MM.1S (cell line): ENCODE data around the gene NTRK2.

Experiments used
- DNase-seq: peaks from one replicate; pipeline ENCODE4 v3.0.0-alpha.2; 2015
- H2AFZ ChIP-seq: fragments of 300-600 bp; sonication (generic); 2 replicates; pipeline ENCODE4 v1.6.0; 2016; ENCODE audit warnings: antibody characterized with exemption, low read length
- H3F3A ChIP-seq: fragments of 300-600 bp; sonication (generic); 2 replicates; pipeline ENCODE4 v1.6.1; 2016; ENCODE audit warnings: mild to moderate bottlenecking, antibody characterized with exemption, low read length, moderate library complexity, mixed read lengths; ENCODE audit not compliant: insufficient read depth
- H3K27ac ChIP-seq: fragments of 300-600 bp; sonication (generic); 2 replicates; pipeline ENCODE4 v1.5.1; 2016; ENCODE audit warnings: mild to moderate bottlenecking, low read length
- H3K27me3 ChIP-seq: fragments of 300-600 bp; sonication (generic); replicated peaks from 2 replicates; pipeline ENCODE4 v1.6.0; 2016; ENCODE audit warnings: low read length; ENCODE audit not compliant: insufficient read depth
- H3K36me3 ChIP-seq: fragments of 300-600 bp; sonication (generic); replicated peaks from 2 replicates; pipeline ENCODE4 v1.6.1; 2016; ENCODE audit warnings: mild to moderate bottlenecking, low read length, mixed read lengths; ENCODE audit not compliant: insufficient read depth
- H3K4me1 ChIP-seq: fragments of 300-600 bp; sonication (generic); 2 replicates; pipeline ENCODE4 v1.6.1; 2016; ENCODE audit warnings: low read length, mixed read lengths
- H3K4me2 ChIP-seq: fragments of 300-600 bp; sonication (generic); 2 replicates; pipeline ENCODE4 v1.6.0; 2016; ENCODE audit warnings: low read depth, low read length
- H3K4me3 ChIP-seq: fragments of 300-600 bp; sonication (generic); 2 replicates; pipeline ENCODE4 v1.5.1; 2016; ENCODE audit warnings: low read length, mixed read lengths
- H3K79me2 ChIP-seq: fragments of 300-600 bp; sonication (generic); 2 replicates; pipeline ENCODE4 v1.6.1; 2016; ENCODE audit warnings: mixed run types, low read length, mixed read lengths
- H3K9ac ChIP-seq: fragments of 300-600 bp; sonication (generic); 2 replicates; pipeline ENCODE4 v1.6.1; 2016; ENCODE audit warnings: low read length, mixed read lengths
- H3K9me2 ChIP-seq: fragments of 300-600 bp; sonication (generic); replicated peaks from 2 replicates; pipeline ENCODE4 v1.6.1; 2016; ENCODE audit warnings: mild to moderate bottlenecking, low read length, mixed read lengths; ENCODE audit not compliant: insufficient read depth
- H3K9me3 ChIP-seq: fragments of 300-600 bp; sonication (generic); replicated peaks from 2 replicates; pipeline ENCODE4 v1.6.1; 2016; ENCODE audit warnings: mild to moderate bottlenecking, low read length, mixed read lengths; ENCODE audit not compliant: insufficient read depth
- H4K20me1 ChIP-seq: fragments of 300-600 bp; sonication (generic); 2 replicates; pipeline ENCODE4 v1.6.1; 2016; ENCODE audit warnings: mild to moderate bottlenecking, low read length, moderate library complexity, mixed read lengths; ENCODE audit not compliant: insufficient read depth
- CTCF ChIP-seq: fragments of 300-600 bp; sonication (generic); IDR thresholded peaks from 2 replicates; pipeline ENCODE4 v1.5.1; 2016; ENCODE audit warnings: antibody characterized with exemption, low read length, mixed read lengths
- EZH2 ChIP-seq: fragments of 300-600 bp; sonication (generic); optimal IDR thresholded peaks from 2 replicates; pipeline ENCODE3; 2017; ENCODE audit warnings: low read depth, mild to moderate bottlenecking, antibody characterized with exemption, low read length, mixed read lengths
- EZH2phosphoT487 ChIP-seq: fragments of 300-600 bp; sonication (generic); IDR thresholded peaks from 2 replicates; pipeline ENCODE4 v1.6.1; 2018; ENCODE audit warnings: antibody characterized with exemption, low read length

NTRK2 gene

GRCh38 chr9:84794981-84795637 lies 125.6 kb downstream of the NTRK2 start:
- Histone ChIP-seq H3K27me3 (no peaks in the 10 kb centered on the region), H3K79me2 (no peaks in the 10 kb centered on the region), H3F3A (no peaks in the 10 kb centered on the region), H3K9me2 (no peaks in the 10 kb centered on the region), H3K4me1 (no peaks in the 10 kb centered on the region), H3K9ac (no peak overlapping the region), H3K36me3 (no peaks in the 10 kb centered on the region), H3K9me3 (no peaks in the 10 kb centered on the region), H4K20me1 (no peaks in the 10 kb centered on the region), H3K4me2 (no peak overlapping the region), H2AFZ (no peak overlapping the region), H3K27ac (no peak overlapping the region), H3K4me3 (no peak overlapping the region)
- no peak for DNase-seq
- TF ChIP-seq EZH2phosphoT487 (no peak), CTCF (no peak), EZH2 (no peak)

GRCh38 chr9:84796404-84796803 lies 126.9 kb downstream of the NTRK2 start:
- no peaks in the 10 kb centered on the region for H4K20me1 ChIP-seq
- no peak for TF ChIP-seq EZH2phosphoT487
- TF ChIP-seq EZH2 = no peak
- TF ChIP-seq CTCF = no peak

GRCh38 chr9:84799251-84799650 lies 129.7 kb downstream of the NTRK2 start:
- Histone ChIP-seq H3K79me2 (no peaks in the 10 kb centered on the region), H3K4me1 (no peaks in the 10 kb centered on the region), H3F3A (no peaks in the 10 kb centered on the region), H3K36me3 (no peaks in the 10 kb centered on the region), H3K9me3 (no peaks in the 10 kb centered on the region), H4K20me1 (no peaks in the 10 kb centered on the region), H3K9ac (no peak overlapping the region), H3K4me3 (no peak overlapping the region), H3K27ac (no peak overlapping the region), H3K4me2 (no peak overlapping the region), H3K27me3 (no peaks in the 10 kb centered on the region), H3K9me2 (no peaks in the 10 kb centered on the region), H2AFZ (no peak overlapping the region)
- TF ChIP-seq EZH2phosphoT487 = no peak
- TF ChIP-seq CTCF = no peak
- TF ChIP-seq EZH2 = no peak
- DNase-seq = no peak

More at GRCh38 chr9:84796404-84796803, 126.9 kb downstream of the NTRK2 start:
- H3K79me2 ChIP-seq = no peaks in the 10 kb centered on the region
- no peaks in the 10 kb centered on the region for H3K9me2 ChIP-seq
- DNase-seq = no peak
- H3K4me2 ChIP-seq = no peak overlapping the region
- no peak overlapping the region for H3K9ac ChIP-seq
- no peaks in the 10 kb centered on the region for H3F3A ChIP-seq
- H2AFZ ChIP-seq = no peak overlapping the region
- H3K27me3 ChIP-seq = no peaks in the 10 kb centered on the region
- H3K9me3 ChIP-seq = no peaks in the 10 kb centered on the region
- no peak overlapping the region for H3K27ac ChIP-seq
- H3K4me1 ChIP-seq = no peaks in the 10 kb centered on the region
- no peak overlapping the region for H3K4me3 ChIP-seq
- H3K36me3 ChIP-seq = no peaks in the 10 kb centered on the region
